GM23338 (cell line): Measurements from ENCODE around the gene VIPAS39.

Source experiments
- CREB1 ChIP-seq: fragments of 250-450 bp; sonication (Bioruptor Pico); IDR thresholded peaks from 2 replicates; pipeline ENCODE4 v1.5.0; 2020; ENCODE audit warnings: low read depth, mild to moderate bottlenecking, moderate library complexity
- EZH2 ChIP-seq: fragments of 200-600 bp; sonication (generic); IDR thresholded peaks from one replicate; pipeline ENCODE4 v1.8.0; 2017; ENCODE audit warnings: antibody characterized with exemption, mild to moderate bottlenecking, low read depth; ENCODE audit not compliant: unreplicated experiment
- EZH2phosphoT487 ChIP-seq: fragments of 200-600 bp; sonication (generic); IDR thresholded peaks from one replicate; pipeline ENCODE4 v1.8.1; 2018; ENCODE audit warnings: antibody characterized with exemption; ENCODE audit not compliant: unreplicated experiment
- JUNB ChIP-seq: IDR thresholded peaks from one replicate; pipeline ENCODE4 v1.6.1; 2016; ENCODE audit warnings: antibody characterized with exemption; ENCODE audit not compliant: unreplicated experiment
- POLR2AphosphoS5 ChIP-seq: IDR thresholded peaks from 2 replicates; pipeline ENCODE4 v1.6.1; 2016; ENCODE audit warnings: antibody characterized with exemption, low read depth
- ZNF114 ChIP-seq: fragments of 250-450 bp; sonication (Bioruptor Pico); IDR thresholded peaks from 2 replicates; pipeline ENCODE4 v1.5.0; 2020; ENCODE audit warnings: mild to moderate bottlenecking, moderate library complexity
- ZNF331 ChIP-seq: fragments of 250-450 bp; sonication (Bioruptor Pico); IDR thresholded peaks from 2 replicates; pipeline ENCODE4 v1.5.0; 2020; ENCODE audit warnings: low read depth, mild to moderate bottlenecking, moderate library complexity
- TF ChIP-seq, protein P1 (sequence below), 2 experiments: fragments of 200-600 bp in 1 of 2; sonication (generic) in 1 of 2; conservative IDR thresholded peaks; 2 replicates each; pipeline versions ENCODE4 v1.5.1 to v1.6.1; 2016 to 2017; ENCODE audit warnings: antibody characterized with exemption in 2 of 2, low read depth in 2 of 2, mild to moderate bottlenecking in 2 of 2, moderate library complexity in 1 of 2
- TF ChIP-seq, protein P2 (sequence below): IDR thresholded peaks from one replicate; pipeline ENCODE4 v1.6.1; 2018; ENCODE audit warnings: antibody characterized with exemption; ENCODE audit not compliant: unreplicated experiment

DNA sequence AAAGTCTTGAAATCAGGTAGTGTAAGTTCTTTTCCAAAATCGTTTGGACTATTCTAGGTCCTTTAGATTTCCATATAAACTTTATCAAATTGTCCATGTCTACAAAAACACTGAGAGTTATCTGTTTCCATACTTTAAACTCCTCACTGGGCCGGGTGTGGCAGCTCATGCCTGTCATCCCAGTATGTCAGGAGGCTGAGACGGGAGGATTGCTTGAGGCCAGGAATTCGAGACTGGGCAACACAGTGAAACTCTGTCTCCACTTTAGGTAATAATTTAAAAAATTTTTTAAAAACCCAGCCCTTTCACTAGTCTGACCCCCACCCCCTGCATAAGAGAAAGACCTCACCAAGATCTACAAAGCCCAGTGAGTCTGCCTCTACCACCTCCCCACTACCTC lies 47.6 kb upstream of the VIPAS39 start:
- TF ChIP-seq, protein P1, sequence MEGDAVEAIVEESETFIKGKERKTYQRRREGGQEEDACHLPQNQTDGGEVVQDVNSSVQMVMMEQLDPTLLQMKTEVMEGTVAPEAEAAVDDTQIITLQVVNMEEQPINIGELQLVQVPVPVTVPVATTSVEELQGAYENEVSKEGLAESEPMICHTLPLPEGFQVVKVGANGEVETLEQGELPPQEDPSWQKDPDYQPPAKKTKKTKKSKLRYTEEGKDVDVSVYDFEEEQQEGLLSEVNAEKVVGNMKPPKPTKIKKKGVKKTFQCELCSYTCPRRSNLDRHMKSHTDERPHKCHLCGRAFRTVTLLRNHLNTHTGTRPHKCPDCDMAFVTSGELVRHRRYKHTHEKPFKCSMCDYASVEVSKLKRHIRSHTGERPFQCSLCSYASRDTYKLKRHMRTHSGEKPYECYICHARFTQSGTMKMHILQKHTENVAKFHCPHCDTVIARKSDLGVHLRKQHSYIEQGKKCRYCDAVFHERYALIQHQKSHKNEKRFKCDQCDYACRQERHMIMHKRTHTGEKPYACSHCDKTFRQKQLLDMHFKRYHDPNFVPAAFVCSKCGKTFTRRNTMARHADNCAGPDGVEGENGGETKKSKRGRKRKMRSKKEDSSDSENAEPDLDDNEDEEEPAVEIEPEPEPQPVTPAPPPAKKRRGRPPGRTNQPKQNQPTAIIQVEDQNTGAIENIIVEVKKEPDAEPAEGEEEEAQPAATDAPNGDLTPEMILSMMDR (conservative IDR thresholded peaks at IDR 0.05; ENCODE audit: low read depth in 2 of 2) = no peak
- TF ChIP-seq CREB1 (CRISPR knock-in tag) (no peak), JUNB (no peak), EZH2 (no peak), POLR2AphosphoS5 (no peak), ZNF331 (CRISPR knock-in tag) (no peak), EZH2phosphoT487 (no peak), ZNF114 (CRISPR knock-in tag) (no peak)
- TF ChIP-seq, protein P2, sequence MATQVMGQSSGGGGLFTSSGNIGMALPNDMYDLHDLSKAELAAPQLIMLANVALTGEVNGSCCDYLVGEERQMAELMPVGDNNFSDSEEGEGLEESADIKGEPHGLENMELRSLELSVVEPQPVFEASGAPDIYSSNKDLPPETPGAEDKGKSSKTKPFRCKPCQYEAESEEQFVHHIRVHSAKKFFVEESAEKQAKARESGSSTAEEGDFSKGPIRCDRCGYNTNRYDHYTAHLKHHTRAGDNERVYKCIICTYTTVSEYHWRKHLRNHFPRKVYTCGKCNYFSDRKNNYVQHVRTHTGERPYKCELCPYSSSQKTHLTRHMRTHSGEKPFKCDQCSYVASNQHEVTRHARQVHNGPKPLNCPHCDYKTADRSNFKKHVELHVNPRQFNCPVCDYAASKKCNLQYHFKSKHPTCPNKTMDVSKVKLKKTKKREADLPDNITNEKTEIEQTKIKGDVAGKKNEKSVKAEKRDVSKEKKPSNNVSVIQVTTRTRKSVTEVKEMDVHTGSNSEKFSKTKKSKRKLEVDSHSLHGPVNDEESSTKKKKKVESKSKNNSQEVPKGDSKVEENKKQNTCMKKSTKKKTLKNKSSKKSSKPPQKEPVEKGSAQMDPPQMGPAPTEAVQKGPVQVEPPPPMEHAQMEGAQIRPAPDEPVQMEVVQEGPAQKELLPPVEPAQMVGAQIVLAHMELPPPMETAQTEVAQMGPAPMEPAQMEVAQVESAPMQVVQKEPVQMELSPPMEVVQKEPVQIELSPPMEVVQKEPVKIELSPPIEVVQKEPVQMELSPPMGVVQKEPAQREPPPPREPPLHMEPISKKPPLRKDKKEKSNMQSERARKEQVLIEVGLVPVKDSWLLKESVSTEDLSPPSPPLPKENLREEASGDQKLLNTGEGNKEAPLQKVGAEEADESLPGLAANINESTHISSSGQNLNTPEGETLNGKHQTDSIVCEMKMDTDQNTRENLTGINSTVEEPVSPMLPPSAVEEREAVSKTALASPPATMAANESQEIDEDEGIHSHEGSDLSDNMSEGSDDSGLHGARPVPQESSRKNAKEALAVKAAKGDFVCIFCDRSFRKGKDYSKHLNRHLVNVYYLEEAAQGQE = no peak
